WERI-Rb-1 (cell line): ENCODE results near the gene ATG16L1.

ENCODE experiments used
- DNase-seq: peaks from one replicate; pipeline ENCODE4 v3.0.0-alpha.2; 2020
- H3K27ac ChIP-seq: fragments of 250-450 bp; sonication (Bioruptor Pico); 2 replicates; pipeline ENCODE4 v1.5.1; 2020; ENCODE audit warnings: mild to moderate bottlenecking, moderate library complexity
- H3K27me3 ChIP-seq: fragments of 250-450 bp; sonication (Bioruptor Pico); 2 replicates; pipeline ENCODE4 v1.5.1; 2021; ENCODE audit warnings: mild to moderate bottlenecking, low read depth, moderate library complexity; ENCODE audit not compliant: insufficient read depth, severe bottlenecking
- H3K36me3 ChIP-seq: fragments of 250-450 bp; sonication (Bioruptor Pico); 2 replicates; pipeline ENCODE4 v1.5.1; 2020; ENCODE audit warnings: mild to moderate bottlenecking, moderate library complexity
- H3K4me3 ChIP-seq: 2 replicates; pipeline ENCODE4 v1.5.1; 2011; ENCODE audit warnings: low read depth, mild to moderate bottlenecking, control low read depth, low read length
- H3K9me3 ChIP-seq: fragments of 250-450 bp; sonication (Bioruptor Pico); 2 replicates; pipeline ENCODE4 v1.5.1; 2021; ENCODE audit warnings: mild to moderate bottlenecking, moderate library complexity; ENCODE audit not compliant: severe bottlenecking
- CTCF ChIP-seq: IDR thresholded peaks from 2 replicates; pipeline ENCODE4 v1.5.1; 2011; ENCODE audit warnings: low read depth, mild to moderate bottlenecking, control low read depth, inconsistent platforms, low read length

ATG16L1 gene

DNA sequence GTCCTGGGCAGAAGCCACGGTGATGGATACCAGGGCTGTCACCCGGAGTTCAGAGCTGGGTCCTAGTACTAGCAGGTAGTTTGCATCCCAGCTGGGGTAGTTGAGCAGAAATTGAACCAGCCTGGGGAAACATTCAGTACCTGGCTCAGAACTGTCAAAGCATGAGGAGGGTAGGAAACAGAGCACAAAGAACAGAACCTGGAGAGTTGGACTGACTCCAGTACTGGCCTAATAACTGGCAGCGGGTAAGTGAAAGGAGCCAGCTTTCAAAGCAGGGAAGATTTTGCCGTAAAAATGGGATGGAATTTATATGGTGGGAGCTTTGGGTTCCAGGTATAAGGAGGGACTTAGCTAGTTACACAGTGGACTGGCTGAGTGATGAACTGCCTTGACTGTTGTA, 23.8 kb downstream of the ATG16L1 start:
- no peak overlapping the region for H3K4me3 ChIP-seq
- peaks cover 76% of the 10 kb centered on the region for H3K36me3 ChIP-seq
- DNase-seq = no peak
- no peak for TF ChIP-seq CTCF
- no peaks in the 10 kb centered on the region for H3K9me3 ChIP-seq
- no peaks in the 10 kb centered on the region for H3K27me3 ChIP-seq
- no peak overlapping the region for H3K27ac ChIP-seq

DNA sequence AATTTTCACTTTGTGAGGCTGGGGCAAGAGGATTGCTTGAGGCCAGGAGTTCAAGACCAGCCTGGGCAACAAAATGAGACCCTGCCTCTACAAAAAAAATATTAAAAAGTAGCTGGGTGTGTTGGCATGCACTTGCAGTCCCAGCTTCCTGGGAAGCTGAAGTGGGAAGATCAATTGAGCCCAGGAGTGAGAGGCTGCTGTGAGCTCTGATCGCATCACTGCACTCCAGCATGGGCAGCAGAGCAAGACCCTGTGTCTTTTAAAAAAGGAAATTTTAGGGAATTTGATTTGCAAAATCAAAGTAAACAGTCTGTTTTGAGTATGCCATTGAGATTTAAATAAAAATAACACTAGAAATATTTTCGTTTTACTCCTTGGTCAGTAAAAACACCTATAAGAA, 27.4 kb downstream of the ATG16L1 start:
- no peak overlapping the region for H3K27ac ChIP-seq
- H3K4me3 ChIP-seq = no peak overlapping the region
- no peaks in the 10 kb centered on the region for H3K27me3 ChIP-seq
- peaks cover 76% of the 10 kb centered on the region for H3K36me3 ChIP-seq
- DNase-seq = no peak
- H3K9me3 ChIP-seq = no peaks in the 10 kb centered on the region
- no peak for TF ChIP-seq CTCF

DNA sequence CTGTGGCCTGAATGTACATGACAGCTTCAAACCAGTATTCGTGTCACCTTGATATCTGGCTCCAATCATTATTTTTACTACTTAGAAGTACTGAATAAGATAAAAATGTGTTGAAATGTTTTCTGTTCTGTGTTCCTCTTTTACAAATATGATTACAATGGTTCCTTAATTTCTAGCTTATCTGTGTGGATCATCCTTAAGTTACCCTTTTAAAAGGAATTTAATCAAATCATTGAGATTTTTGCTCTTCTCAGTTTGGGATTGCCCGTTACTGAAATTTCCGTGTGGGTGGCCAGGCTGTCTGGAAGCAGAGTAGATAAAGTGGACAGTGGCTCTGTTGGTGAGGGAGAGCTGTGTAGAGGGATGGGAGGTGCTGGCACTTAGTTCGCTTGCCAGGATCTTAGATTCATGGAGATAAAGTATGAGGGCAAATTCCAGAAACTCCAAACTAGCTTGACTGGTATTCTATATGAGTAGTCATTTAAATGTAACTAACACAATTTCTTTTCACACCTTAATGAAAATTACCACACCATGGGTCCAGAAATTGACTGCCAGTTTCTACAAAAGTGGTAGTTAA, 28.7 kb downstream of the ATG16L1 start:
- Histone ChIP-seq H3K9me3 (no peaks in the 10 kb centered on the region), H3K27me3 (no peaks in the 10 kb centered on the region), H3K4me3 (no peak overlapping the region), H3K36me3 (peaks cover 74% of the 10 kb centered on the region), H3K27ac (no peak overlapping the region)
- no peak for TF ChIP-seq CTCF
- DNase-seq = no peak

GRCh38 chr2:233281553-233281952, 30.1 kb downstream of the ATG16L1 start:
- Histone ChIP-seq H3K36me3 (peaks cover 80% of the 10 kb centered on the region), H3K27me3 (no peaks in the 10 kb centered on the region), H3K9me3 (no peaks in the 10 kb centered on the region), H3K4me3 (no peak overlapping the region), H3K27ac (no peak overlapping the region)
- no peak for TF ChIP-seq CTCF
- no peak for DNase-seq

DNA sequence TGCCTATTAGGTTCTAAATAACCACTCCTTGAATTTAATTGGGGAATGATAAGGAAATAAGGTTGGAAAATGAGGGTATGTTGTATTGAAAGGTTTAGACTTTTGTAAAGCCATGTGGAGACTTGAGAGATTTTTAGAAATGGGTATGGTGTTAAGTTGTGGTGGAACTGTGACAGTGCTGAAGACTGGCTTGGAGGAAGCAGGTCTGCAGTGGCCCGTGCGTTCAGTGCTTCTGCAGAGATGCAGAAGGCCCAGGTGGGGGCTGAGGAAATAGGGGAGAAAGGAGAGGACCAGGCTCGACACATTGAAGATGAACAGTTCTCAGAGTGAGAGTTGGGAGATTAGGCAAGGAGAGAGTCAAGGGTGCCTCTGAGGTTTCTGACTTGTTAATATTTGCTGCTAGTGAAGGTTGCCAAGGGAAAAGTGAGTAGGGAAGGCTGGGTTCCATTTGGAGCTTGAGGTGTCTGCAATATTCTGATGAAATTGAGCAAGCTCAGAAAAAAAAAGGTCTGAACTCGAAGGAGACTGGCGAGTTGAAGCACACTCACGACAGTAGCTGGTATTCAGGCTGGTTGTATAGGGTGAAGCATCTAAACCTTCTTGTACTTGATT, 30.6 kb downstream of the ATG16L1 start:
- no peaks in the 10 kb centered on the region for H3K9me3 ChIP-seq
- H3K27me3 ChIP-seq = no peaks in the 10 kb centered on the region
- DNase-seq = no peak
- no peak overlapping the region for H3K4me3 ChIP-seq
- no peak overlapping the region for H3K27ac ChIP-seq
- H3K36me3 ChIP-seq = peaks cover 78% of the 10 kb centered on the region
- TF ChIP-seq CTCF = no peak

- H3K27ac ChIP-seq = no peak overlapping the region
- no peaks in the 10 kb centered on the region for H3K9me3 ChIP-seq
- H3K36me3 ChIP-seq = peaks cover 67% of the 10 kb centered on the region
- no peak overlapping the region for H3K4me3 ChIP-seq
- TF ChIP-seq CTCF = no peak
- H3K27me3 ChIP-seq = no peaks in the 10 kb centered on the region
- DNase-seq = no peak
These were observed 34.4 kb downstream of the ATG16L1 start for GRCh38 chr2:233285921-233286320.
